ENCODE results near the gene HLF. TPM values are rescaled to one million over a fixed set of nuclear protein-coding genes. Genes with fewer than 3 reads are reported as not detected.

Gene HLF
- total RNA-seq, 1 experiment from 2014 or later = 1.5 TPM

DNA sequence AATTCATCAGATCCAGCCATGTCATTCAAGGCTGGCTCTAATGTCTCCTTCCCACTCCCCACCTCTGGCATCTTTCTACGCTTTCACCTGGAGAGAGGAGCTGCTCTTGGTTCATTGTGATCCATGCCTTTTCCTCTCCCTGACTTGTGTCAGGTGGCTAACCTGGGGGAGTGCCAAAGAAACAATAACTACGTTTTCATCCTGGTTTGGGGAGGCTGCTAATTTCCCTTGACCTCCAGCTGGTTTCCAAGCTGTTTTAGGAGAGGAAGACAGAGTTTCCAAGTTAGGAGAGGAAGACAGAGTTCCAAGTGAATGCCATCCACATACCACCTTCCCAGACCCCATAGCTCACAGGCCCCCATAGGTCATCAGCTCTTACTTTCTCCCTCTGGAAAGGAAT lies 40.0 kb upstream of the HLF start:
- ChIA-PET POLR2A (no interaction called here), RAD21 (ENCODE audit: low non-redundant PET in 1 of 2, low total read pairs in 2 of 2, uncharacterized antibody in 2 of 2, unreplicated experiment in 2 of 2) (no interaction called here), CTCF (no interaction called here)
- no peaks in the 10 kb centered on the region for H3K9me3 ChIP-seq (ENCODE audit: control insufficient read depth in 1 of 2, insufficient read depth in 1 of 2, low read depth in 1 of 2, low read length in 2 of 2)
- no peaks in the 10 kb centered on the region for H4K20me1 ChIP-seq (ENCODE audit: insufficient read depth)
- H3K36me3 ChIP-seq (ENCODE audit: control insufficient read depth in 1 of 2, insufficient read depth in 2 of 2, low read length in 2 of 2) = no peaks in the 10 kb centered on the region
- ATAC-seq (no peak), DNase-seq (ENCODE audit: low read depth, low spot score) (no peak)
- no peak overlapping the region for H3K9ac ChIP-seq (ENCODE audit: low read length)
- no peaks in the 10 kb centered on the region for H3K79me2 ChIP-seq (ENCODE audit: insufficient read depth, low read length)
- H3K27me3 ChIP-seq (ENCODE audit: insufficient read depth, low read length) = peaks cover 7% of the 10 kb centered on the region
- no peak overlapping the region for H3K27ac ChIP-seq (ENCODE audit: low read depth, low read length)
- no peak overlapping the region for H2AFZ ChIP-seq (ENCODE audit: low read depth, low read length, poor library complexity, severe bottlenecking)
- H3K4me2 ChIP-seq (ENCODE audit: low read length) = no peak overlapping the region
- BruUV-seq (replicated peaks) = no TSS peak
- no peaks in the 10 kb centered on the region for H3K9me2 ChIP-seq (ENCODE audit: insufficient read depth)
- peaks cover 0 to 9% of the 10 kb centered on the region in 2 experiments; a peak in 3 of 4 replicates for H3K4me1 ChIP-seq (ENCODE audit: control insufficient read depth in 1 of 2, insufficient read depth in 2 of 2, low read length in 2 of 2)
- H3K4me3 ChIP-seq (replicated peaks in 1 of 2; ENCODE audit: low read depth in 1 of 2, low read length in 2 of 2) = no peak overlapping the region
- intact Hi-C loops (cut with micrococcal nuclease) = no loop called here
- TF ChIP-seq SIN3A (IDR thresholded peaks at IDR 0.05; ENCODE audit: low read depth) (no peak), RAD21 (IDR thresholded peaks at IDR 0.05; ENCODE audit: low read depth) (no peak)

DNA sequence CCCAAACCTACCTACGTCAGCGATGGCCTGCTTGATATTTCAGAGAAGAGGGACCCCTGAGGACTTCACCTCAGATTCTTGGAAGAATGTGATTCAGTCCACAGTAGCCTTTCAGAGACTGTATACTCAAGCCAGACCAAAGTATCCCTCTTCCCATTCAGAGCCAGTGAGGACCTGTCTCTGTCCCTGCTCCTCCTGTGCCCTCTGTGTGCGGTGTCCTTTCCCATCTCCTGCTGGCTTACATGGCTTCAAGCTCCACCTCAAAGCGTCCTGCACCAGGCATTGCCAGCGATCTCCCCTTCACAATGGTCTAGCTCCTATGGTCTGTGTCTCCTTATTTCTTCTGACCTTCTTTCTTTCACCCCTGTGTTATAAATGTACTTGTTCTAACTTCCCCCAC lies 39.5 kb upstream of the HLF start:
- Histone ChIP-seq H4K20me1 (ENCODE audit: insufficient read depth) (no peaks in the 10 kb centered on the region), H3K9me2 (ENCODE audit: insufficient read depth) (no peaks in the 10 kb centered on the region), H3K9me3 (ENCODE audit: control insufficient read depth in 1 of 2, insufficient read depth in 1 of 2, low read depth in 1 of 2, low read length in 2 of 2) (no peaks in the 10 kb centered on the region), H3K79me2 (ENCODE audit: insufficient read depth, low read length) (no peaks in the 10 kb centered on the region), H3K9ac (ENCODE audit: low read length) (no peak overlapping the region), H3K27me3 (ENCODE audit: insufficient read depth, low read length) (peaks cover 7% of the 10 kb centered on the region), H3K4me3 (replicated peaks in 1 of 2; ENCODE audit: low read depth in 1 of 2, low read length in 2 of 2) (no peak overlapping the region), H3K36me3 (ENCODE audit: control insufficient read depth in 1 of 2, insufficient read depth in 2 of 2, low read length in 2 of 2) (no peaks in the 10 kb centered on the region), H3K4me2 (ENCODE audit: low read length) (no peak overlapping the region), H2AFZ (ENCODE audit: low read depth, low read length, poor library complexity, severe bottlenecking) (no peak overlapping the region), H3K4me1 (ENCODE audit: control insufficient read depth in 1 of 2, insufficient read depth in 2 of 2, low read length in 2 of 2) (peaks cover 0 to 9% of the 10 kb centered on the region in 2 experiments; a peak in 3 of 4 replicates), H3K27ac (ENCODE audit: low read depth, low read length) (no peak overlapping the region)
- no peak for ATAC-seq
- TF ChIP-seq SP1 (IDR thresholded peaks at IDR 0.05; ENCODE audit: low read depth) (no peak), TCF7L2 (IDR thresholded peaks at IDR 0.05; ENCODE audit: borderline replicate concordance, extremely low read depth, insufficient read depth, insufficient read length) (no peak), ELF1 (IDR thresholded peaks at IDR 0.05; ENCODE audit: borderline replicate concordance, low read depth) (no peak), REST (IDR thresholded peaks at IDR 0.05; ENCODE audit: low read depth) (no peak), JUND (IDR thresholded peaks at IDR 0.05) (no peak), ATF3 (IDR thresholded peaks at IDR 0.05) (no peak)
- POLR2A ChIA-PET = interaction anchor here (0.7 kb wide), 1 partner anchor 13 kb away, joined by 3 read pairs; no protein-coding TSS in a partner anchor
- intact Hi-C loops (cut with micrococcal nuclease) = no loop called here
- CTCF ChIA-PET = no interaction called here
- no TSS peak for BruUV-seq (replicated peaks)
- RAD21 ChIA-PET (ENCODE audit: low non-redundant PET in 1 of 2, low total read pairs in 2 of 2, uncharacterized antibody in 2 of 2, unreplicated experiment in 2 of 2) = no interaction called here
- no peak for DNase-seq (ENCODE audit: low read depth, low spot score)

Measured in HCT116 (cell line).